Small intestine (tissue), 7 donors: ENCODE results near the gene USH1G. TPM values are rescaled to one million over a fixed set of nuclear protein-coding genes. Genes with fewer than 3 reads are reported as not detected.

Experiments
- DNase-seq, 2 donors: peaks; one replicate each; pipeline versions ENCODE4 v3.0.0 to v3.0.0-alpha.2; 2013
- FAIRE-seq: peaks from 2 replicates; lab custom pipeline; 2012; peaks lifted over from hg19 to GRCh38; lab: Jason Lieb, UNC
- H3K27ac ChIP-seq, 3 donors: one replicate each; pipeline ENCODE4 v1.5.1; 2013; ENCODE audit warnings: low read length in 2 of 3, mild to moderate bottlenecking in 2 of 3, control low read depth in 1 of 3, inconsistent platforms in 1 of 3, low read depth in 1 of 3, moderate library complexity in 1 of 3
- H3K27me3 ChIP-seq, 3 donors: one replicate each; pipeline ENCODE4 v1.6.1; 2013; ENCODE audit warnings: low read length in 3 of 3, inconsistent platforms in 1 of 3; ENCODE audit not compliant: control insufficient read depth in 3 of 3, insufficient read depth in 3 of 3
- H3K36me3 ChIP-seq, 3 donors: one replicate each; pipeline ENCODE4 v1.6.1; 2013; ENCODE audit warnings: low read length in 3 of 3, inconsistent platforms in 1 of 3, low read depth in 1 of 3, mild to moderate bottlenecking in 1 of 3, moderate library complexity in 1 of 3; ENCODE audit not compliant: control insufficient read depth in 3 of 3, insufficient read depth in 2 of 3
- H3K4me1 ChIP-seq, 3 donors: one replicate each; pipeline ENCODE4 v1.6.1; 2013; ENCODE audit warnings: low read length in 2 of 3, inconsistent platforms in 1 of 3, low read depth in 1 of 3, mild to moderate bottlenecking in 1 of 3, moderate library complexity in 1 of 3; ENCODE audit not compliant: control insufficient read depth in 3 of 3, insufficient read depth in 2 of 3
- H3K4me3 ChIP-seq, 3 donors: one replicate each; pipeline ENCODE4 v1.5.1; 2013; ENCODE audit warnings: low read length in 3 of 3, control low read depth in 1 of 3, inconsistent platforms in 1 of 3, low read depth in 1 of 3, mild to moderate bottlenecking in 1 of 3, moderate library complexity in 1 of 3
- H3K9me3 ChIP-seq, 2 donors: one replicate each; pipeline ENCODE4 v1.6.1; 2013; ENCODE audit warnings: low read depth in 1 of 2, low read length in 1 of 2; ENCODE audit not compliant: control insufficient read depth in 2 of 2, insufficient read depth in 1 of 2
- WGBS, 3 donors: extraction: QIAGEN DNeasy Blood & Tissue Kit; methylation state at CpG; one replicate each; pipeline ENCODE4 v1.1.7; 2013; 5-methylcytosine and 5-hydroxymethylcytosine counted together
- polyA plus RNA-seq, 4 donors: library from polyadenylated mRNA; stranded (reverse) in 3 of 4; unstranded in 1 of 4; fragments of 200-250 nt in 3 of 4; fragments of 120-200 nt in 1 of 4; gene quantifications; one replicate each; pipeline versions ENCODE4 v1.2.1 to v1.2.3, GENCODE V29; 2013
- donor health status: healthy with polysubstance abuse.
- donor health status: control.
- donor health status: control.
- donor health status: Bipolar disorder and iron deficiency.
- donor health status: healthy.

USH1G gene
- polyA plus RNA-seq, 4 donors, result 0.07 to 3.1 (median 0.63) TPM

DNA sequence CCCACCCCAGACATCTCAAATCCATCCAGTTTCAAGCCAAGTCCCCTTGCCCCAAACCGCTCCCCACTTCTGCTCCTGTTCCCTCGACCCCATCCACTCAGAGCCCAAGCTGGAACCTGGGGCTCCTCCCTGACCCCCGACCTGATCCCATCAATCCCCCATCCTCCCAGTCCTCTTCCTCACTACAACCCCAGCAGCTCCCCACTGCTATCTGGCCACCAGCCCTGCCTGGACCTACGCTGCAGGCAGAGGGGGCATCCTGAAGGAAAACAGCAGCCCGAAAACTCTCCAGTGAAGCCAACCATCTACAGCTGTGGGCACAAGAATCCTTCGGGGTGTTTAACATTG is 54.2 kb downstream of the USH1G start:
- FAIRE-seq (no peak), DNase-seq (no peak)
- no peak overlapping the region for H3K27ac ChIP-seq
- H3K36me3 ChIP-seq, result peaks cover 0 to 5% (median 0%) of the 10 kb centered on the region in 3 donors
- no peaks in the 10 kb centered on the region for H3K9me3 ChIP-seq
- H3K4me3 ChIP-seq, result no peak overlapping the region
- peaks cover 0 to 11% (median 3%) of the 10 kb centered on the region in 3 donors for H3K4me1 ChIP-seq
- 87 to 92% (median 90%) methylated on average over 6 of the region's 6 CpGs for WGBS, 3 donors
- no peaks in the 10 kb centered on the region for H3K27me3 ChIP-seq

DNA sequence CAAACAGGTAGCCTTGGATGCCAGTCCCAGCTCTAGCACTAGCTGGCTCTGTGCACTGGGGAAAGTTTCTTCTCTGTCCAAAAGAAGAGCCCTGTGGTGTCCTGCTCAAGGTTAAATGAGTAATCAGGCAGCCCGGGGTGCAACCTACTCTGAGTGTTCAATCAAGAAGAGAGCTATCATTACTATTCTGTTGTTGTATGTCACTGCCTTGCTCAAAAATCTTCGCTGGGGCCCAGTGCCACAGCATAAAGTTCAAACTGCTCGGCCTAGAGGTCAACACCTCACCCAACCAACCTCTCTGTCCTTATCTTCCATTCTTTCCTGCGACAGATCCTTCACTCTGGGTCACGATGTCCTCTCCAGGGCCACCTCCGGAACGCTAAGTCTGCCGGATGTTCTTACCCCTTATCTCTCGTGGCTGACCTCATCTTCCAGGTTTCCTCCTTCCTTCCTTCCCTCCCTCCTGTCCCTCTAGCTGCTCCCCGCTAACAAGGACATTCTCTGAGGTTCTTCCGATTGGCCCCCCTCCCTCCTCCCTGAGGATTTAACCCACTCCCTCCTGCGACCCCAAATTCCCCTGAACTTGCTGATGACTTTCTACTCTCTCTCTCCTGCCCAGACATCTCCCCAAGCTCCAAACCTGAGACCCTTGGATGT is 54.7 kb downstream of the USH1G start:
- no peaks in the 10 kb centered on the region for H3K27me3 ChIP-seq
- peaks cover 0 to 7% (median 0%) of the 10 kb centered on the region in 3 donors for H3K36me3 ChIP-seq
- no peaks in the 10 kb centered on the region for H3K9me3 ChIP-seq
- DNase-seq (no peak), FAIRE-seq (no peak)
- H3K27ac ChIP-seq, result no peak overlapping the region
- H3K4me3 ChIP-seq, result no peak overlapping the region
- WGBS, 3 donors, result 74 to 80% (median 78%) methylated on average over 12 of the region's 12 CpGs
- peaks cover 0 to 9% (median 3%) of the 10 kb centered on the region in 3 donors for H3K4me1 ChIP-seq

DNA sequence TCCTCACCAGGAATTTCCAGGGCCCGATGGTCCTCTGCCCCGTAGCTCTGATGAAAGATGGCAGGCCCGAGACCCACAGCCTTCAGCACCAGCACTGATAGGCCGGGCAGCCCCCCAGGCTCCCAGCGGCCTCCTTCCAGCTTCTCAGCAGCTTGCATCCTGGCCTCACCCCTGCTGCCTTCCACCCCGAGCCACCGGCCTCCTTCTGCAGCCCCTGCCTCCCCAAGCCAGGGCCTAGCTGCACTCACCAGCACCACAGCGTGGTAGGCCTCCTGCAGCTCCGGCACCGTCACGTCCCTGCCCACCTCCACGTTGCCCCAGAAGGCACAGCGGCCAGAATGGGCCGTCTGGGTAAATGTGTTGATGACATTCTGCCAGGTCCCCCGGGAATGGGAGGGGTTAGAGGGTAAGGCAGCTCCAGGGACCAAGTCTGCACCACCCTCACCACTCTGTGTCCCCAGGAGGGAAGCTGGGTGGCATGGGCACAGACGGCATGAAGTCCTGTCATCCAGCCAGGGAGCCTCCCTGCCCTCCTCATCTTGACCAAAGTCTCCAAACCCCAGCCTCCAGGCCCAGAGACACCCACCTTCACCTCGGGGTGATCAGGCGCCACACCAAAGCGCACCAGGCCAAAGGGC is 56.7 kb downstream of the USH1G start:
- H3K4me1 ChIP-seq, result peaks cover 0 to 12% (median 0%) of the 10 kb centered on the region in 3 donors
- no peak overlapping the region for H3K4me3 ChIP-seq
- FAIRE-seq (no peak), DNase-seq (no peak)
- H3K27ac ChIP-seq, result no peak overlapping the region
- WGBS, 3 donors, result 76 to 77% (median 76%) methylated on average over 19 of the region's 19 CpGs
- H3K27me3 ChIP-seq, result peaks cover 0 to 7% (median 2%) of the 10 kb centered on the region in 3 donors
- H3K36me3 ChIP-seq, result peaks cover 0 to 7% (median 0%) of the 10 kb centered on the region in 3 donors
- no peaks in the 10 kb centered on the region for H3K9me3 ChIP-seq

Other genes starting within 250 kb of the USH1G start
- 1 to 10 TPM; 1.6 to 5.7 (median 2.4) TPM for gene CD300LF, start 210.3 kb downstream of the USH1G start, polyA plus RNA-seq
- gene RAB37, start 186.0 kb downstream of the USH1G start, polyA plus RNA-seq, result 10 to 100 TPM in 1 of 4 donors, 1 to 10 TPM in 3; 1.8 to 18.7 (median 4.1) TPM
- gene NHERF1, start 174.6 kb downstream of the USH1G start, polyA plus RNA-seq, result 100 to 1,000 TPM; 231 to 592 (median 518) TPM
- gene NAT9, start 146.9 kb downstream of the USH1G start, polyA plus RNA-seq, result 10 to 100 TPM; 12.4 to 28.3 (median 22.2) TPM
- gene GRIN2C, start 63.4 kb downstream of the USH1G start, polyA plus RNA-seq, result under 1 TPM in 2 of 4 donors, not detected in 2; 0.28 to 0.37 TPM
- gene FDXR, start 50.3 kb downstream of the USH1G start, polyA plus RNA-seq, result 10 to 100 TPM in 3 of 4 donors, 1 to 10 TPM in 1; 9.2 to 16.6 (median 12.5) TPM
- 10 to 100 TPM in 3 of 4 donors, 1 to 10 TPM in 1; 2.5 to 27.3 (median 25.7) TPM for gene FADS6, start 29.6 kb downstream of the USH1G start, polyA plus RNA-seq
- gene OTOP2, start 1.0 kb upstream of the USH1G start, polyA plus RNA-seq, result 1 to 10 TPM in 1 of 4 donors, under 1 TPM in 3; 0.22 to 5.9 (median 0.46) TPM
- 10 to 100 TPM in 2 of 4 donors, 1 to 10 TPM in 2; 3.1 to 35.7 (median 19.1) TPM for gene OTOP3, start 12.6 kb upstream of the USH1G start, polyA plus RNA-seq
- 10 to 100 TPM; 37.0 to 60.4 (median 40.6) TPM for gene HID1, start 49.5 kb upstream of the USH1G start, polyA plus RNA-seq
- gene CDR2L, start 64.4 kb upstream of the USH1G start, polyA plus RNA-seq, result 10 to 100 TPM in 3 of 4 donors, 1 to 10 TPM in 1; 2.3 to 39.6 (median 27.2) TPM
- 10 to 100 TPM; 22.4 to 73.0 (median 45.7) TPM for gene MRPL58, start 89.4 kb upstream of the USH1G start, polyA plus RNA-seq
- 100 to 1,000 TPM; 286 to 919 (median 609) TPM for gene ATP5PD, start 123.7 kb upstream of the USH1G start, polyA plus RNA-seq
- gene KCTD2, start 124.0 kb upstream of the USH1G start, polyA plus RNA-seq, result 10 to 100 TPM; 12.3 to 18.0 (median 13.7) TPM
- 10 to 100 TPM; 23.5 to 35.4 (median 32.2) TPM for gene SLC16A5, start 164.7 kb upstream of the USH1G start, polyA plus RNA-seq
- gene ARMC7, start 186.7 kb upstream of the USH1G start, polyA plus RNA-seq, result 10 to 100 TPM; 11.6 to 24.8 (median 18.7) TPM
- gene NT5C, start 208.5 kb upstream of the USH1G start, polyA plus RNA-seq, result 100 to 1,000 TPM in 2 of 4 donors, 10 to 100 TPM in 2; 48.6 to 169 (median 111) TPM
- 100 to 1,000 TPM in 3 of 4 donors, 10 to 100 TPM in 1; 79.0 to 758 (median 413) TPM for gene JPT1, start 231.3 kb upstream of the USH1G start, polyA plus RNA-seq